Activated CD4-positive, alpha-beta T cell treated with anti-CD3 and anti-CD28 coated beads, Interleukin-2, Interleukin-4, amounts not matched to agents 100 ng/mL and 50 ng/mL, durations not matched to agents 16 hours and 8 hours (primary cell): ENCODE data around the gene NACAD.
"Not testable (repeated sequence)": the region's sequence is repeated elsewhere in the genome, so short reads cannot be mapped to it uniquely, and the experiment has no call there.

Experiments
- DNase-seq: peaks from one replicate; pipeline ENCODE4 v3.0.0-alpha.2; 2020; ENCODE audit warnings: low spot score

Gene NACAD

DNA sequence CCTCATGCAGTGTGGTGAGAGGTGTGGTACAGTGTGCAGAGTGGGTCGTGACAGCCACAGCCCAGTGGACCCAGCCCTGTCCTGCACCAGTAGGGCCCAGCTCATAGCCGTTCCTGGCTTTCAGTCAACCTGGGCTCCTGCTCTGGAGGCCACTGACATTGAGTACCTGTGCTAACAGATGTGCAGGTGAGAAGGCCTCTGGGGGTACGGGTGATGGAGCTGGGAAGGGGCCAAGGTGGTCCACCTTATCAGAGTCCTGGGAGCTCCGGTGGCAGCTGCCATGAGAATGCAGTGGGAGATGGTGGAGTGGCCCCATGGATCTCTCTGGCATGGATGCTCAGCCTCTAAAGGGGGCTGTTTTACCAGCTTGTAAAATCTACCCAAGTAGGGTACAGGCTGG is 28.8 kb upstream of the NACAD start:
- no peak for DNase-seq

DNA sequence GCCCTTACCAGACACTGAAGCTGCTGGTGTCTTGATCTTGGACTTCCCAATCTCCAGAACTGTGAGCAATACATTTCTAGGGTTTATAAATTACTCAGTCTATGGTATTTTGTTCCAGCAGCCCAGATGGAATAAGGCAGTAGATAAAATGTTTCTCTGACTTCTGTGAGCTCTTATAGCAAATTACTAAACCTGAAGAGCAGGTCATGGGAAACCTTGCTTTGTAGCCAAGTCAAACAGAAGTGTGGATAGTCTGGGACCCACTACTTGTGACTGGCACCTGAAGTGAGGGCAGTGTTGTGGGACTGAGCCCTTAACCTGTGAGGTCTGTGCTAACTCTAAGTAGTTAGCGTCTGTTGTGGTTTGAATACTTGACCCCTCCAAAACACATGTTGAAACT is 27.3 kb upstream of the NACAD start:
- no peak for DNase-seq

DNA sequence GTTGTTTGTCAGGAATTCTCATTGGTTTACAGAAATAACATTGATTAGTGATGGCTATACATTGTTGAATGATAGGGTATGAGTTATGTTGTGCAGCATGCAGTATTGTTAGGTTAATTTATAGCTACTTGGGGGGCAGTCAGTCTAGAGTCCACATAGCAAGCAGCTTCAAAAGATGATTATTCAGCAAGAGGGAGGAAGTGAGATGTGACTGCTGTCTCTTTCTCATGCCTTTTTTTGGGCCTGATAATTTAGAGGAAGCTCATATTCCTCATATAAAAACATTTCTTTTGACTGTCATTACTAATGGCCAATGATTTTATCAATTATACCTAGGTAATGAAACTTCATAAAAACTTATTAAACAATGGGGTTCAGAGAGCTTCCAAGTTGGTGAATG is 26.2 kb upstream of the NACAD start:
- DNase-seq: no peak

DNA sequence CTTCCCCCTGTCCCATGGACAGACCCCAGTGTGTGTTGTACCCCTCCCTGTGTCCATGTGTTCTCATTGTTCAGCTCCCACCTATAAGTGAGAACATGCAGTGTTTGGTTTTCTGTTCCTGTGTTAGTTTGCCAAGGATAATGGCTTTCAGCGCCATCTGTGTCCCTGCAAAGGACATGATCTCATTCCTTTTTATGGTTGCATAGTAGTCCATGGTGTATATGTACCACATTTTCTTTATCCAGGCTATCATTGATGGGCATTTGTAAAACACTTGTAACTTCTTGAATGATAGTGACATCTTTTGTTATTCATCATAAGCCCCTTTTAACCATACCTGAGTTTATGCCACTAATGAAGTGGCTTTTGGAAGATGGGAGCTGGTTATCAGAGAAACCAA is 25.5 kb upstream of the NACAD start:
- not testable (repeated sequence) for DNase-seq

DNA sequence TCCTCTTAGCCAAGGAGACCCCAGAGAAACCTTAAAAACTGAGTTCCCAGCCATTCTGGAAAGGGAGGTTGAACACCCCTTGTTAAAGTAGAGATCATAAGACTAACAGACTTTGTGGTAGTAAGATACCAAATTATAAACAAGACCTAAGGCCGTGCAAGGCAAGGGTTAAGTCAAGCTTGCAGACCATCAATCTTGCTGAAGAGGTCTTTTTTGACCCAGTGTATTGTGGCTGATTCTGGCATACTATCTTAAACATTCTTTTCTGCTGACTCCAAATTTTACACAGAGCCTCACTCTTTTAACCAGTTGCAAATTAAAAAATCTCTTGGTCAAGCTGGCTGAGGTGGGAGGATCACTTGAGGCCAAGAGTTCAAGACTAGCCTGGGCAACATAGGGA is 23.9 kb upstream of the NACAD start:
- no peak for DNase-seq

DNA sequence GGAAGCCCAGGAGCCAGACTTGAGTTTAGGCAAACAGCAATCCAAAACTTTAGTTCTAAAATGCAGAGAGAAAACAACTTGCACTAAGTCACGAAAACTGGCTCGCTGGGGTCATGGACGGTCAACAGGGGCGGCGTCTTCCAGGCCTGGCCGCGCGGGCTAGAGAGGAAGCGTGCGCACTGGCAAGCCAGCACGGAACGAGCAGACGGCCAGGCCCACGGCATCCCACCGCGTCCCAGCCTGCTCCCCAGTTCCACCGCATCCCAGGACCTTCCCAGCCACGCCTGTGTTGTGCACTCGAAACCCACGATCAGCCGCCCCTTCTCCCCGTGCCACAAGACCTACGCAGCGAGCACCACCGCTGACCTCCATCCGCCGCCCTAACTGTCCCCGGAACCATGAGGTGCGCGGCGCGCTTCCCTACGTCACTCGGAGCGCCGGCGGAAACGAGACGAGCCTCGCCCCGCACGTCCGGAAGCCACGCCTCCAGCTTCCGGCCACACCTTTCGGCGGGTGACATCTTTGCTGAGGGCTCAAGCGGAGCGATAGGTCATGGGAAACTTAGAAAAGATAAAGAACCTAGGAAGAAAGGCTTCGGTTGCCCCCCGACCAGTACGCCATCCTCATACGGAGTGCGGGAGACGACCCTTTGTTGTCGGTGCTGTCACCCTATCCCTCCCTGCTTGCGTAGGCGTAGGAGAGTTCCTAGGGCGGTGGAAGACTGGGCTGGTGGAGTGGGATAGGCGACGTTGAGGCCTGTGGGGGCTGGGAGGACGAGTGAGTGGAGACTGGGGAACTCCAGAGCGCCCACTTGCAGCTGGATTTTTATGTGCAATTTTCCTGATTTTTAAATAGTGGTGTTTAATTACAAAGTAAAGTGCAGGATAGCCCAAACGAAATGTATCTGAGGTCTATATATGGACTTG is 22.8 kb upstream of the NACAD start, which contains the start of gene TBRG4:
TSS of gene TBRG4 (minus strand) at position 400 of the 926 bp plus-strand sequence. CDS start 2,460 bp downstream, outside the sequence.
- DNase-seq: peak; percentile 95

DNA sequence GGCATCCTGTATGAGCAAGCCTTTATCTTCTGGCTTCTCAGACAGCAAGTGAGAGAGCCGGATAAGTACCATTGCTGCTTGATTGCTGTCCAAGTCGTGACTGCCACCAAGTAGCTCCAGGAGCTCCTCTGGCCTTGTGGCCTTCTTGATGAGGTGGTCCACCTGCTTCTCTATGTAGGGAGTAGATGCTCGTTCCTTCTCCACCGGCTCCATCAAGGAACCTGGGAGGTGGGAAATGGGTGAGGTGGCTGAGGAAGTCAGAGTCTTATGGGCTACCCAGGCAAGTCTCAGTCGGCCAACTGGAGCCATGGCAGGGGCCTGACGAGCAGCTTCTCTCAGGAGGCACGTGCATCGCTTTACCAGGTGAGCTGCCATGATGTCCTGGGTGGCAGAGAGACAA is 20.1 kb upstream of the NACAD start:
- DNase-seq: no peak

DNA sequence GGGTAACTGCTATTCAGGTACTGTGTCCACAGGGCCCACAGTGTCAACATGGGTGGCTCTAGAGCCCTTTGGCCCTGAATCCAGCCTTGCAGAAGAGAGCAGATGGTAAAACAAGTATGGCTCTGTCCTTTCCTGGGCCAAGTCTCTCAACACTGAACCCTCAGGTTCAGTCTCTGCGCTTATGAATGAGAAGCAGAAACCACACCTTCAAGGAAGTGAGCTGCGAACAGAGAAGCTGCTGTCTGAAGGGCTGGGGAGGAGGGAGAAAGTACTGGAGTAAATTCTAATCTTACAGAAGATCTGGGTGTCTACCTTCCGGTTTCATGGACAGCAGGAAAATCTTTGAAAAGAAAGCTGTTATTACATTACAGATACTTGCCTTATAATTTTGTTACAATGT is 18.6 kb upstream of the NACAD start:
- no peak for DNase-seq

DNA sequence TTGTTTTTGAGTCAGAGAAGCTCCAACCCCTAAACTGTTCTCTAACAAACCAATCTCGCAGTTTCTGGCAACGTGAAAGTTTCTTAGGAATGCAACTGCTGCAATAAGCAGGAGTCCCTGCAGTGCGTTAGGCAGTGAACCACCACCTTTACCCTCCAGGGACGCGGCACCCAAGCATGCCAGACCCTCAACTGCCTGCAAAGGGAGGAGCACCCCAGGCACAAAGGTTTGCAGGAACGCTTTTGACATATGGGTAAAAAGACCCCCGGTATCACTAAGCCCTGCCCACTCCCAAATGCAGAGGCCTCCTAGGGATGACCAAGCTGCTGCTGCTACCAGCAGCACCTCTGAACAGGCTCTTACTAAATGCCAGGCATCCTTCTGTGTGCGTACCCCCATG is 18.1 kb upstream of the NACAD start:
- no peak for DNase-seq

DNA sequence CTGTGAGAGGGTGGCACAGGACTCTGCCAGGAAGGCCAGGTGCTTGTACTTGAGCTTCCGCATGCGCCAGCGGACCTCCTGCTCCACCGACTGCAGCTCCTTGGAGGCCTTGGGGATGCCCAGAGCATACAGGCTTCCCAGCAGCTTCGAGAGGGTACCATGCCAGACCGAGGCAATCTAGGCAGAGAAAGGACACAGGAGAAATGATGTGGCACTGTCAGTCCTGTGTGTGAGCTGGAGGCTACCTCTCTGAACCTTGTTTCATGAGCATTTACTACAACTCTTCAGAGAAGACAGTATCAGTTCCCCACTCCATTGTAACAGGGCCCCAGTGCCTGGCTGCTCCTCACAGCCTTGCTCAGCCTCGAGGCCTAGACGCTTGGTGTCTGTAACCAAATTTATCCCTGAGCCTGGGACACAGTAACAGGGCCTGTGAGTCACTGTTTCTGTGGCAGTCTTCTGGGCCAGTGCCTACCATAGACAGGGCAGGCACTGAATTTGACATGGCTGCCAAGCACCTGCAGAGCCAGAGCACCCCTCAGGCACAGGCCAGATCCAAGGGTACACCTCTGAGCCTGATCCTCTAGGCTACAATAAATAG is 16.9 kb upstream of the NACAD start:
- no peak for DNase-seq

DNA sequence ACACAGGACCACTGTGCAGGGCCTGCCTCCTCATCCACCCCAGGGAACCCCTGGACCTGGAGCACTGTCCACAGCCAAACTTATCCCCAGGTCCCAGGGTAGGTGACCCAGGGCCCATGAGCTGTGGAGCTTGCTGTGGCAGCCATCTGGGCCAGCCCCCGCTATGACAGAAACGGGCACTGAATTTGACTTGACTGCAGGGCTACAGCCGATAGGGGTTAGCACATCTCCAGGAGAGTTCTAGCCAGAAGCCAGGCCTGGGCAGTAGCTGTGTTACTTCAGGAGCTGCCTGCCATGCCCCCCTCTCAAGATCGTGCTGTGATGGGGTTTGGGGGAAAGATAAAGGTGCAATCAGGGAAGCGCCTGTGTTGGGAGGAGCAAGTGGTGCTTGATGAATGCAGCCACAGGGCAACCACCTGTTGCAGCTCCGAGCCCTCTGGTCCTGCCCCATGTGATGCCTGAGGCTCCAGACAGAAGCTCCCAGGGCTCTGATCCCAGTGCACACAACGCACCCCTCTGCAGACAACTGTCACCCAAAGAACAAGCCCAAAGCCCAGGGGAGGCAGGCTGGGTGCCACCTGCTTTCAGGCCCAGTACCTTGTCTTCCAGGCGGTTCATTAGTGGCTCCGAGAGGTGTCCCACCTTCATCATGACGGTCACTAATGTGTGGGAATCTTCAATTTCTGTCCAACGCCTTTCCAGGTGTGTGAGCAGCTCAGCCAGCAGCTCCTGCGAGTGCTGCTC is 16.2 kb upstream of the NACAD start:
- DNase-seq: no peak

DNA sequence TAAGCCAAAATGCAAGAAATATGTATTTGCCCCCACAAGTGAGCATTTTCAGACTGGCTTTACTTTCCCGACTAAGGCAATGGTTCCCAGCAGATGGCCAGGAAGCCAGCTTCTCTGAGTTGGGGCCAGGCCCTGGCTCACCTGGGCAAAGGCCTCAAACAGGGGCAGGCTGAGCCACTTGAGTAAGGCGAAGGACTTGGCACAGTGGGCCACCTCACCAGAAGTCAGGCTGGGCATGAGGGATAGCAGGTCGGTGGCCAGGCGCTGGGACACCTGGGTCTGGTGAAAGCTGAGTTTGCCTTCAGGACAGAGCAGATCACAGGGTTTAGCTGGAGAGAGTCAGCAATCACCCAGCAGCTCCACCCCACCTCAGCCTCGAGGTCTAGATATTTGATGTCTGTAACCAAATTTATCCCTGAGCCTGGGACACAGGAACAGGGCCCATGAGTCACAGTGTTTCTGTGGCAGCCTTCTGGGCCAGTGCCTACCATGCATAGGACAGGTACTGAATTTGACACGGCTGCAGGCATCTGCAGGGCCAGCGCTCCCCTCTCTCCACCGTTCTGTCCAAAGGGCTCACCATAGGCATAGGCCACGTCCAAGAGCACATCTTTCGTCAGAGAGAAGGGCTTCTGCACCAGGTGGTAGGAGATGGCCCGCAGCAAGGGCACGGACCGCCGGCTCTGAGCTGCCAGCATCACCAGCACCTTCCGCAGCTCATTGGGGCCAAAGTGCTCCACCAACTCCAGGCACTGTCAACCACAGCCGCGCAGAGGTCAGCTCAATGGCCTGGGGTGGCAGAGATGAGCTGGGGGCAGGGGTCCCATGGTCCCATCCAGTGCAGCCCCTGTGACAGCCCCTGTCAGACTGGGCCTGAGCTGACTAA is 15.4 kb upstream of the NACAD start:
- no peak for DNase-seq

DNA sequence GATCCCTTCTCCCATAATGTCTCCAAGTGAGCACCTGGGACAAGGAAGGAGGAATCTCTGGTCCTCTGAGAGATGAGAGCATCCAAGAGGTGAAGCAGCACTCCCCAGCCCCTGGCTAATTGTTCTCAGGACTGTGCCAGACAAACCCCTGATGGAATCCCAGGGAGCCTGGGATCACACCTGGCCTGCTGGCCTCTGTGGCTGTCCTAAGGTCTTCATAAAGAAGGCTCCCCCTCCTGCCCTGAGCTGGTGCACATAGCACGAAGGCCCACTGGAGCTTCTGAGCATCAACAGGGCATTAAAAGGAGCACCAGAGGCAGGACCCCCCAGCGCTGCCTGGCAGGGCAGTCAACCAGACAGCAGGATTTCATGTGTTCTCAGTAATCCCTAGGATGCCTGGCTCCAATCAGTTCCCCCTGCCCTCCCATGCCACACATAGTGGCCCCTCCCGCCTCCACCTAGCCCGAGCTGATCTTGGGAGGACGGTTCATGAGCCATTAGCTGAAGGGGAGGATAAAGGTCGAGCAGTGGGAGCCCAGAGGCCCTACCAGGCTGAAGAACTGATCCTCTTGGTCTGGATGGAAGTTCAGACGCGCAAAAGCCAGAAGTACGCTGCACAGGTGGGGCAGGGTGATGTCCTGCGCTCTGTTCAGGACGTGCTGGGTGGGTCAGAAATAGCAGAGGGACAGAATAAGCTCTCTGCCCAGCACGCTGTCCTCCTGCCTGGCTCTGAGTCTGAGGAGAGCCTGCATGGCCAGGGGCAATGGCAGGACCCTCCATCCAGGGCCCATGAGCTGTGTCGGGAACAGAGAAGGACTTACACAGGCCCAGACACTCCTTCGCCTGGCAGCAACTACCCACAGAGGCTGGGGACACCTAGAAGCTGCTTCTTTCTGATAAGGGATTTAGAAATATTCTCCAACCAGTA is 14.3 kb upstream of the NACAD start:
- no peak for DNase-seq

DNA sequence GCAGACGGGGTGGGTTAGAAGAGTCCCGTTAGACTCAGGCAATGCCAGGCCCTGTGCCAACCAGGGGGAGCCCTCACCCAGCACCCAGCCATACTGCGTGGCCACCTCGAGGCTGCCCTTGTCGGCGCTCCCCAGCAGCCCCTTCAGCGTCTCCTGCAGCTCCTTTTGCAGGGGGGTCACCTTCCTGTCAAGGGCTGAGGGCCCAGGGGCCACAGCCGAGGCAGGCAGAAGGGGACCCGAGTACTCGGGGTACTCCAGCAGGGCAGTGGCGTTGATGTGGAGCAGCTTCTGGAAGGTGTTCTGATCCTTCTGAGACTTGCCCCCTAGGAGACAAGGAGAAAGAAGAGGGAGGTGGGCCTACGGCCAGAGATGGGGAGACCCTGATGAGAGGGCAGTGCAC is 13.0 kb upstream of the NACAD start:
- DNase-seq: no peak

DNA sequence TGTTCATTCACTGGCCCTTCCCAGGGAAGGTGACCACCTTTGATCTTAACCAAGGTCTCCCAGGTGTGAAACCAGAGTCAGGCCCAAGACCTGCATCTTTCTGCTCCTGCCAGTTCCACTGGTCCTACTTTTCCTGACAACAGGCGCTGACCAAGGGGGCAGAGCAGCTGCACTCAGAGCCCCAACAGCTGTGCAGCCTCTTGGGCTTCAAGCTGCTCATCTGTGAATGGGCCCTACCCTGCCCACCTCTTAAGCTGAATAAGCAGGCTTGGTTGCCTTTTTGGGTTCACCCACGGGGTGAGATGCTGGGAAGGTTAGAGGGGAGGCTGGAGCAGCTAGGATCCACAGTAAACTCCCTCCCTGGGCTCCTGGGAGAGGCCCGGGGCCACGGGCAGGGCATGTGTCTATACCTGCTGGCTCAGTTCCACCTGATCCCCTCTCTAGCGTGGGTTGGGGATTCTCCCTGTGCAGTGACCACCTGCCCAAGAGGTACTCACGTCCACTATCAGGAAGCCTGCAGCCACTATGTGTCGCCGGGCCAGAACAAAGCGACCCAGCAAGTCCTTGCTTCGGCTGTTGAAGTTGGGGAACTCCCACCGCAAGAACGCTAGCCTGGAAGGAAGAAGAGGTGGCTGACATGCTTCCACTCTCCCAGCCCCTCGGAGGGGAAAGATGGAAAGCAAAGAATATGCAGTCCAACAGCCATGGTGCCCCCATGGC is 12.2 kb upstream of the NACAD start:
- no peak for DNase-seq

DNA sequence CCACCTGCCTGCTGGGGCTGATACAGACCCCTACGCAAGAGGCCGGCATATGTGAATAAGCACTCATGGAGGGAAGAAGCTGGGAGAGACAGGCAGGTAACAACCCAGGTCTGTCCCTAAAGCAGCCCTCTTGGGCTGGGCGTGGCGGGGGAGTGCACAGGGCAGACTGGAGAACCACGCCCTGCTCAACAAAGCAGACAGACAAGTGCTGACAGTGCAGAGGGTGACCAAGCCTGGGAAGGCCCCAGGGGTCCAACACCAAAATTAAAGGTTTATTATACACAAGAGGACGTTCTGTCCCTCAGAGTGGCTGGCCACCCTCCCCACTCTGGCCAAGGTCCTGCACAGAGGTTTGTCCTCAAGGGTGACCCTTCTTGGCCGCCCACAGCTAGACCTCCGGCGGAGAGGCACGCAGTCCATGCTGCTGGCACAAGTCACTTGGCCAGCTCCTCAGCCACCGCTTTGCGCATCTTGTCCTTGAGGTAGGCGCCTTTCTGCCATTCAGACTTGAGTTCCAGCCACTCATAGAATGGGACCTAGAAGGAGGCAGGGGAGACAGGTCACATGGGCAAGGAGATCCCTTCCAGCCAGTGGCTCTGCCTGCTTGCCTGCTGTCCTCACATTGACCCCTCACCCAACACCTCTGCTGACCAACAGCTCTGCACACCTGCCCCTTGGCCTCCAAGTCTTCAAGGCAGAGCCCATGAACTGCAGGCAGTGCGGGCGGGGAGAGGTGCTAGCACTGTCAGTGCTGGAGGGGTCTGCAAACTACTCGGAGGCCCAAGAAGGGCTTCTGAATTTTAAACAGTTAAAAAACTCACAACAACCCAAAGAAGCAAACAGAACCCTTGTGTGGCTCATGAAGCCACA is 11.4 kb upstream of the NACAD start:
- no peak for DNase-seq

DNA sequence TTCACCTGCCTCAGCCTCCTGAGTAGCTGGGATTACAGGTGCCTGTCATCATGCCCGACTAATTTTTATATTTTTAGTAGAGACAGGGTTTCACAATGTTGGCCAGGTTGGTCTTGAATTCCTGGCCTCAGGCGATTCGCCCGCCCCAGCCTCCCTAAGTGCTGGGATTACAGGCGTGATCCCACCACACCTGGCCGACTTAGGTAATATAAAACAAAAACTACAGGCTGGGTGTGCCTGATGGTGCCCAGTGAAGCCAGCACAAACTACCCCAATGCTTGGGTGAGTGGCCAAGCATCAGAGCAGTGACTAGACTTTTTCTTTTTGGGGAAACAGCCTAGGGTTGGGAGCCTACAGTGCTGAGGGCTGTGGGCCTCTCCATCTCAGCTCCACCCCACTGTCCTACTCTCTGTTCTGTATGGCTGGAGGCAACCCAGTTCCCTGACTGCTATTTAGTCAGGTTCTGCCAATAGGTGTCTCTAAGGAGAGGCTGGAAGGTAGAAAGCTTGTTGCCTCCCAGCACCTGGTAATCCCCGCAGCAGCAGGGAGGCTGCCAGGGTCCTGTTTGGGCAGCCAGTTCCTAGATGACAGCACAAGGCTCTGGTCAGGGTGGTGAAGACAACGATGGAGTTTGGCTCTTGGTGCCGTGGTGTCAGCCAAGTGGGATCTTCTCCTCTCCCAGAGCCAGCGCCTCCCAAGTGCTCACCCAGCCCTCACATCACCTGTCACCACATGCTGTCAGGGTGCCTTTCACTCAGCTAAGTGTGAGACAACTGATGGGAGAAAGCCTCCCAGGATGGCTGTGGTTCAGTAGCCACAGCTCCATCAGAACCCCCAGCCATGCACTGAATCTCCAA is 10.4 kb upstream of the NACAD start:
- DNase-seq: no peak

DNA sequence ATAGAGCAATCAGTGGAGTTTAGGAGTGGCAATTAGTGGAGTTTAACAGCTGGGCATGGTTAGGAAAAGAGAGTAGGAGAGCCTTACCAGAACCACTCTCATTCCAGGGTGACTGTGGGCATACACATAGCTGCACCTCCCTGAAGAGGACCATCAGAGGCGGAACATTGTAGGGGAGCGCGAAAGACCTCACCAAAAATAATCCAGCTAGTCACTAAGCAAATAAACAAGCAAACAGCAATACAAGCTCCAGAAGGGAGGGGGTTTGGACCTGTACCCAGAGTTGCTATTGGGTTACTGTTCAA is 4.1 kb upstream of the NACAD start:
- no peak for DNase-seq
